ENCODE data around the gene DHX57. TPM values are rescaled to one million over a fixed set of nuclear protein-coding genes. Genes with fewer than 3 reads are reported as not detected.
"Not testable (repeated sequence)": the region's sequence is repeated elsewhere in the genome, so short reads cannot be mapped to it uniquely, and the experiment has no call there.

Gene DHX57
- total RNA-seq, 1 donor from 2014 or later = 20.3 TPM

GRCh38 chr2:38808677-38809076 lies 67.1 kb downstream of the DHX57 start:
- Mint-ChIP-seq H3K27ac (no peak overlapping the region), H3K36me3 (ENCODE audit: low read depth) (peaks cover 11% of the 10 kb centered on the region), H3K27me3 (ENCODE audit: insufficient read depth) (no peaks in the 10 kb centered on the region), H3K9me3 (no peaks in the 10 kb centered on the region), H3K4me1 (ENCODE audit: low read depth) (no peaks in the 10 kb centered on the region), H3K4me3 (no peak overlapping the region)
- no peak for DNase-seq (ENCODE audit: low spot score)
- intact Hi-C loops (cut with micrococcal nuclease) = no loop called here

DNA sequence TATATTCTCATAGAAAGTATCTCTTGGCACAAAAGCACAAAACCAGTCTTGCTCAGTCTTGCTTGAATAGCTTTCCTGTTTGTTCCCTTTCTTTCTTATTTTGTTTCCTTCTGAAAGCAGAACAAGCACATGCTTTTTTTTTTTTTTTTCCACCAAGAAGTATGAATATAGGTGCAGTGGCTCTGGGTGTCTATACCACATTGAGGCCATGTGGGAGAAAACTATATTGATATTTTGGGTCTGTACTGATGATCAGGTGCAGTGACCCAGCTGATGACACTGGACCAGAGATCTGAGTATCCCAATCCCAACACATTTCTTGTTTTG lies 69.0 kb downstream of the DHX57 start:
- Mint-ChIP-seq H3K4me3 (no peak overlapping the region), H3K27ac (no peak overlapping the region), H3K4me1 (ENCODE audit: low read depth) (no peaks in the 10 kb centered on the region), H3K36me3 (ENCODE audit: low read depth) (peaks cover 9% of the 10 kb centered on the region), H3K27me3 (ENCODE audit: insufficient read depth) (no peaks in the 10 kb centered on the region), H3K9me3 (no peaks in the 10 kb centered on the region)
- intact Hi-C loops (cut with micrococcal nuclease) = no loop called here
- no peak for DNase-seq (ENCODE audit: low spot score)

- H3K27me3 Mint-ChIP-seq (ENCODE audit: insufficient read depth) = no peaks in the 10 kb centered on the region
- H3K9me3 Mint-ChIP-seq = no peaks in the 10 kb centered on the region
- no peaks in the 10 kb centered on the region for H3K4me1 Mint-ChIP-seq (ENCODE audit: low read depth)
- no peak overlapping the region for H3K4me3 Mint-ChIP-seq
- H3K27ac Mint-ChIP-seq = no peak overlapping the region
- H3K36me3 Mint-ChIP-seq (ENCODE audit: low read depth) = peaks cover 5% of the 10 kb centered on the region
- intact Hi-C loops (cut with micrococcal nuclease) = no loop called here
- DNase-seq (ENCODE audit: low spot score) = no peak
Observed at GRCh38 chr2:38806015-38806732, 69.6 kb downstream of the DHX57 start.

GRCh38 chr2:38797953-38798352 lies 77.8 kb downstream of the DHX57 start:
- intact Hi-C loops (cut with micrococcal nuclease) = no loop called here
- DNase-seq (ENCODE audit: low spot score) = no peak

GRCh38 chr2:38797250-38797676 lies 78.5 kb downstream of the DHX57 start:
- H3K9me3 Mint-ChIP-seq = no peaks in the 10 kb centered on the region
- no peaks in the 10 kb centered on the region for H3K4me1 Mint-ChIP-seq (ENCODE audit: low read depth)
- H3K36me3 Mint-ChIP-seq (ENCODE audit: low read depth) = no peaks in the 10 kb centered on the region
- intact Hi-C loops (cut with micrococcal nuclease) = no loop called here
- H3K4me3 Mint-ChIP-seq = no peak overlapping the region
- no peak overlapping the region for H3K27ac Mint-ChIP-seq
- no peaks in the 10 kb centered on the region for H3K27me3 Mint-ChIP-seq (ENCODE audit: insufficient read depth)
- DNase-seq (ENCODE audit: low spot score) = no peak

More at GRCh38 chr2:38797953-38798352, 77.8 kb downstream of the DHX57 start:
- Mint-ChIP-seq H3K4me1 (ENCODE audit: low read depth) (no peaks in the 10 kb centered on the region), H3K4me3 (no peak overlapping the region), H3K27me3 (ENCODE audit: insufficient read depth) (no peaks in the 10 kb centered on the region), H3K27ac (no peak overlapping the region), H3K36me3 (ENCODE audit: low read depth) (no peaks in the 10 kb centered on the region), H3K9me3 (no peaks in the 10 kb centered on the region)

DNA sequence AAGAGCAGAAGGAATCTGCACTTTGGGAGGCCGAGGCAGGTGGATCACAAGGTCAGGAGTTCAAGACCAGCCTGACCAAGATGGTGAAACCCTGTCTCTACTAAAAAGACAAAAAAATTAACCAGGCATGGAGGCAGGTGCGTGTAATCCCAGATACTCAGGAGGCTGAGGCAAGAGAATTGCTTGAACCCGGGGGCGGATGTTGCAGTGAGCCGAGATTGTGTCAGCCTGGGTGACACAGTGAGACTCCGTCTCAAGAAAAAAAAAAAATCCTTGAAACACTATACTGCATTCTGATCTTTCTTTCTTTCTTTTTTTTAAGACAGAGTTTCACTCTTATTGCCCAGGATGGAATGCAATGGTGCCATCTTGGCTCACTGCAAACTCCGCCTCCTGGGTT lies 80.7 kb downstream of the DHX57 start:
- intact Hi-C loops (cut with micrococcal nuclease); H3K27ac Mint-ChIP-seq; H3K36me3 Mint-ChIP-seq (ENCODE audit: low read depth); H3K27me3 Mint-ChIP-seq (ENCODE audit: insufficient read depth); H3K4me1 Mint-ChIP-seq (ENCODE audit: low read depth); DNase-seq (ENCODE audit: low spot score); H3K9me3 Mint-ChIP-seq; H3K4me3 Mint-ChIP-seq: not testable (repeated sequence)

DNA sequence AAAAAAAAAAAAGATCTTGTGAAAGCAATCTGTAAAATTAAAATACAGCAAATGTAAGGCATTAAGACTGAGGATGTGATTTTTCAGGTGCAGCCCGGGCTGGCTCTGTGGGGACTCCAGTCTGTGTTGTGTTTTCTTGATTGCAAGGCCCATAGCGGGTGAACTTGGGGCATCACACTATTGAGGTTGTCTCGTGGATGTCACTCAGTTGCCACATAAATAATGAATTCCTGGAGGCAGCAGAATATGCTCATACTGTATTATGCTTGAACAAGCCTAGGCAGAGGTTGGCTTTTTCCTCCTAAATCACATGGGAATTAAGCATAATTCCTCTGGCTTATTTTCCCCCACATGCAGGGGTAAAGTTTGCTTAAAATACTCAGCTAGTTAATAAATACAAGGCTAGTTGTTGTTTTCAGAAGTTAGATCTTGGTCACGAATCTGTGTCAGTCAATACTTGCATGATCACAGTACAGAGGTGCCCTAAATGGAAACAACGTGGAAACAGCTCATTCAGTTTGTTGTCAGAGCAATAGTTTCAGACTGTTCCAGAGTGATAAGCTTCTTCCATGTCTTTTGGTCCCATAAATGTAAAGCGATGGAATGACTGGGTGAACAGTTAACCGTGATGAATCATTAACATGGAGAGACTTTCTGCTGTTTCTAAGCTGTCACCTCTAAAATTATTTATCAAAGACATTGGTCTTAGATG lies 81.3 kb downstream of the DHX57 start:
- H3K27ac Mint-ChIP-seq = no peak overlapping the region
- H3K27me3 Mint-ChIP-seq (ENCODE audit: insufficient read depth) = no peaks in the 10 kb centered on the region

DNA sequence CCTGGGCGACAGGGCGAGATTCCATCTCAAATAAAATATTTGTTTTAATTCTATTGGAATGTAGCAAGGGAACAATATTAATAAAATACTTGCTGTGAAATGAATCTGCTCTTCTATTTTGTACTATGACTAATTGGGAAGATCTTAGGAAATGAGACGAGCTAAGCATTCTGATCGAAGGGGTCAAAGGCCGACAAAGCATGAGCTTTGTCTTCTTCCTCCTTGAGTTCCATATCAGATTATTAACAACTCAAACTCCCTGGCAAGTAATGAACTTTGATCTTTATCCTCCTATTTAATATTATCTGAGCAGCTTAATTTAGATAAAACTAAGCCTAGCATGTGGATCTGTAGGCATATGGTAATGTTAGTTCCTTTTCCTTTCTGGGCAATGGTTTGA lies 82.2 kb downstream of the DHX57 start:
- Mint-ChIP-seq H3K36me3 (ENCODE audit: low read depth) (no peaks in the 10 kb centered on the region), H3K4me1 (ENCODE audit: low read depth) (no peaks in the 10 kb centered on the region), H3K4me3 (no peak overlapping the region), H3K9me3 (no peaks in the 10 kb centered on the region), H3K27ac (no peak overlapping the region), H3K27me3 (ENCODE audit: insufficient read depth) (no peaks in the 10 kb centered on the region)
- intact Hi-C loops (cut with micrococcal nuclease) = no loop called here
- no peak for DNase-seq (ENCODE audit: low spot score)

More for the DNA sequence above, 81.3 kb downstream of the DHX57 start:
- no peaks in the 10 kb centered on the region for H3K36me3 Mint-ChIP-seq (ENCODE audit: low read depth)
- no peaks in the 10 kb centered on the region for H3K9me3 Mint-ChIP-seq
- H3K4me1 Mint-ChIP-seq (ENCODE audit: low read depth) = no peaks in the 10 kb centered on the region
- H3K4me3 Mint-ChIP-seq = no peak overlapping the region
- DNase-seq (ENCODE audit: low spot score) = no peak
- intact Hi-C loops (cut with micrococcal nuclease) = no loop called here

- Mint-ChIP-seq H3K27me3 (ENCODE audit: insufficient read depth) (no peaks in the 10 kb centered on the region), H3K4me3 (no peak overlapping the region), H3K4me1 (ENCODE audit: low read depth) (no peaks in the 10 kb centered on the region), H3K9me3 (no peaks in the 10 kb centered on the region), H3K27ac (no peak overlapping the region), H3K36me3 (ENCODE audit: low read depth) (no peaks in the 10 kb centered on the region)
- DNase-seq (ENCODE audit: low spot score) = no peak
- intact Hi-C loops (cut with micrococcal nuclease) = no loop called here
Observed at GRCh38 chr2:38792751-38793150, 83.0 kb downstream of the DHX57 start.

- H3K27ac Mint-ChIP-seq; intact Hi-C loops (cut with micrococcal nuclease); H3K9me3 Mint-ChIP-seq; H3K36me3 Mint-ChIP-seq (ENCODE audit: low read depth); DNase-seq (ENCODE audit: low spot score); H3K4me3 Mint-ChIP-seq; H3K4me1 Mint-ChIP-seq (ENCODE audit: low read depth); H3K27me3 Mint-ChIP-seq (ENCODE audit: insufficient read depth): not testable (repeated sequence)
Observed at GRCh38 chr2:38792321-38792720, 83.4 kb downstream of the DHX57 start.

- intact Hi-C loops (cut with micrococcal nuclease) = no loop called here
- Mint-ChIP-seq H3K27ac (no peak overlapping the region), H3K27me3 (ENCODE audit: insufficient read depth) (no peaks in the 10 kb centered on the region), H3K36me3 (ENCODE audit: low read depth) (no peaks in the 10 kb centered on the region), H3K4me3 (no peak overlapping the region), H3K4me1 (ENCODE audit: low read depth) (no peaks in the 10 kb centered on the region), H3K9me3 (no peaks in the 10 kb centered on the region)
- no peak for DNase-seq (ENCODE audit: low spot score)
Observed at GRCh38 chr2:38791744-38792143, 84.0 kb downstream of the DHX57 start.

DNA sequence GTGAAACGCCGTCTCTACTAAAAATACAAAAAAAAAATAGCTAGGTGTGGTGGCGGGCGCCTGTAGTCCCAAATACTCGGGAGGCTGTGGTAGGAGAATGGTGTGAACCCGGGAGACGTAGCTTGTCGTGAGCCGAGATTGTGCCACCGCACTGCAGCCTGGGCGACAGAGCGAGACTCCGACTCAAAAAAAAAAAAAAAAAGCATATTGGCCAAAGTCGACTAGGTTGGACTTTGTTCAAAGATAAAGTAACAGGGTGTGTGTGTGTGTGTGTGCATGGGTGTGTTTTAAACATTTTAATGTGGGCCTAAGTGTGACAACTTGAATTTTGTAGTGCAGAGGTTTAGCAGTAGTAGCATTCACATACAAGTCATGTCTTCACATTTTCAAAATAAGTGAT lies 86.0 kb downstream of the DHX57 start:
- Mint-ChIP-seq H3K36me3 (ENCODE audit: low read depth) (no peaks in the 10 kb centered on the region), H3K27me3 (ENCODE audit: insufficient read depth) (no peaks in the 10 kb centered on the region), H3K9me3 (no peaks in the 10 kb centered on the region), H3K4me1 (ENCODE audit: low read depth) (no peaks in the 10 kb centered on the region), H3K27ac (no peak overlapping the region), H3K4me3 (no peak overlapping the region)
- DNase-seq (ENCODE audit: low spot score) = no peak
- intact Hi-C loops (cut with micrococcal nuclease) = no loop called here

DNA sequence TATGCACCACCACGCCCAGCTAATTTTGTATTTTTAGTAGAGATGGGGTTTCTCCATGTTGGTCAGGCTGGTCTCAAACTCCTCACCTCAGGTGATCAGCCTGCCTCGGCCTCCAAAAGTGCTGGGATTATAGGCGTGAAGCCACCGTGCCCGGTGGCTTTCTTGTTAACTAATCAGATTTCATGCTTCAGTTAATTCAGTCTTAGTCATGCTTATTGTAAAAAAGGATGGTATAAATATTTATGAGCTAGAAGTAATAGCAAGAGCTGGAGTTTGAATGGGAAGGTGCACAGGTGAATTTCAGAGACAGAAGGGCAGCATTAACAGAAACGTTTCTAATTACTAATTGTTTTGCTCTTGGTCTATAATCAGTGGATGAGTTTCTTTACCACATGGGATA lies 87.4 kb downstream of the DHX57 start:
- Mint-ChIP-seq H3K4me3 (no peak overlapping the region), H3K27ac (no peak overlapping the region)
- intact Hi-C loops (cut with micrococcal nuclease) = no loop called here

More for the DNA sequence above, 87.4 kb downstream of the DHX57 start:
- Mint-ChIP-seq H3K4me1 (ENCODE audit: low read depth) (no peaks in the 10 kb centered on the region), H3K36me3 (ENCODE audit: low read depth) (no peaks in the 10 kb centered on the region), H3K9me3 (no peaks in the 10 kb centered on the region), H3K27me3 (ENCODE audit: insufficient read depth) (no peaks in the 10 kb centered on the region)
- no peak for DNase-seq (ENCODE audit: low spot score)
